Effector CD8-positive, alpha-beta T cell (primary cell): ENCODE measurements around the gene PAX8.
A peak's percentile ranks its signal among the peaks of the same experiment; 100 is the strongest.

Experiments used
- DNase-seq: peaks from one replicate; lab custom pipeline; 2025; lab: John Stamatoyannopoulos, UW

PAX8 gene

DNA sequence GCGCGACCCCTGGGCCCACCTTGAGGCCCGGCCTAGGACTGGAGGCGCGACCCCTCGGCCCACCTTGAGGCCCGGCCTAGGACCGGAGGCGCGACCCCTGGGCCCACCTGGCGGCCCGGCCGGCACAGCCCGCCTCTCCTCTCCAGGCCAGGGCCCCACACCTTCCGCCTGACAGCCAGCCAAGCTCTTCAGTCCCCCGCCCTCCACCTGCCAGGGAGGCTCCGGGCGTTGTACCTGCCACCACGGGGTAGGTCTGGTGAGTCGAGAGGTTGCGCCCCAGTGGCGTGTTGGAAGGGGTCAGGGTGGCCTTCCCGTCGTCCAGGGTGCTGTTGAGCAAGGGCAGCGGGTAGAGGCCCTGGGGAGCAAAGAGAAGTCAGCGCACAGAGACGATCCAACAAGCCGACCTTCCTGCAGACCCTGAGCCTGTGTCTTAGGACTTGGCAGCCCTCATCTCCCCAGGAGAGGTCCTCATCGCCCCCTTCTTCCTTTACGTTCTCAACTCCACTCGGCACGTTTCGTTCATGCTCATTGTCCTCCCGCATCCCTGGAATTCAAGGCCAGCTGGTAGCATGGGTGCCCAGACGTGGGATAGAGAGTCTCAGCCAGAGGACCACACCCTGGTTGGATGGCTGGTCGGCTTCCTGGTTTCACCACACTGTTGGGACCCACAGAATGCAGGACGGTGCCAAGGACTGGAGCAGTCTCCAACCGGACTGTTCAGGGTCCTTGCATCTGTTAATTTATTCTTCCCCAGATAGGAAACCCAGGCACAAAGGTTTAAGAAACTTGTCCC lies 42.2 kb downstream of the PAX8 start:
- DNase-seq: no peak

GRCh38 chr2:113235347-113236226 lies 43.1 kb downstream of the PAX8 start:
- DNase-seq: peak; percentile 24

DNA sequence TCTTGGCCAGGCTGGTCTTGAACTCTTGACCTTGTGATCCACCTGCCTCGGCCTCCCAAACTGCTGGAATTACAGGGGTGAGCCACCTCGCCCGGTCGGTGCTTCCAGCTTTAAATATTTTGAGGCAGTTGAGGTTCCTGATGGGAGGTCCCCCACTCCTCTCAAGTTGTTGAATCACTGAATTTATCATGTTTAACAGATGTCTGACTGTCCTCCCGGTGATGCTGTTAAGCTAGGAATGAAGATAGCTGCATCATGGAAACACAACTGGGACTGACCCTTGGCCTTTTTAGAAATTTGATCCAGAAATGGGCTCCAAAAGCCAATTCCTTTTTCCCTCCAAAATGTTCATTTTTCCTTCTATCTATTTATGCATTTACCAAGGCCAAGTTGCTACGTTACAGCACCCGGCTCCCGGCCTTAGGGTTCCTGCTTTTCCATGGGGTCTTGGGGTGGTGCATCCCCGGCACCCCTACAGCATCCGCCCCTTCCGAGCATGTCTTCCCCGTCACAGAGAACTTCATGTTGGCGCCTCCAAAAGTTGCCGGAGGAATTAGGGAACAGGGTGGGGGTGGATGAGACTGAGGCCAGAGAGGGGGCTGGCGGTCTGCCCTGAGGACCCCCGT lies 43.9 kb downstream of the PAX8 start:
- DNase-seq: no peak

GRCh38 chr2:113233593-113234550 lies 44.8 kb downstream of the PAX8 start:
- no peak for DNase-seq

- DNase-seq: no peak
Observed at GRCh38 chr2:113232740-113233139, 46.0 kb downstream of the PAX8 start.

GRCh38 chr2:113232123-113232522 lies 46.6 kb downstream of the PAX8 start:
- no peak for DNase-seq

- no peak for DNase-seq
Observed at GRCh38 chr2:113231064-113231463, 47.7 kb downstream of the PAX8 start.

GRCh38 chr2:113230531-113230930 lies 48.2 kb downstream of the PAX8 start:
- DNase-seq: no peak

- DNase-seq: no peak
Observed at GRCh38 chr2:113229795-113230194, 48.9 kb downstream of the PAX8 start.

GRCh38 chr2:113228991-113229716 lies 49.6 kb downstream of the PAX8 start:
- DNase-seq: no peak

DNA sequence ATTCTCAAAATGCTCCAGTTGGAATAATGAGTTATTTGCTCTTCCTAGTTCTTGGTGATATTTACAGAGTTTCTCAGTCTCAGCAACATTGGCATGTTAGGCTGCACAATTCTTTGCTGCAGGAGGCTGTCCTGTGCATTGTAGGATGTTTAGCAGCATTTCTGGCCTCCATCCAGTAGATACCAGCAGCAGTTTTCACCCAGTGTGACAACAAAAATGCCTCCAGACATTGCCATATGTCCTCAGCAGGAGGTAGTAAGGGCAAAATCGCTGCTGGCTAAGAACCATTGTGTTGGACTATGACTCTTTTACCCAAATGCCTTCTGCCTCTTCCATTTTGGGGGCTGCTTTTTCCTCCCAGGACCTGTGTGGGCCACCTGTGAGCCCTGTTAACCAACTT lies 50.4 kb downstream of the PAX8 start:
- DNase-seq: no peak

DNA sequence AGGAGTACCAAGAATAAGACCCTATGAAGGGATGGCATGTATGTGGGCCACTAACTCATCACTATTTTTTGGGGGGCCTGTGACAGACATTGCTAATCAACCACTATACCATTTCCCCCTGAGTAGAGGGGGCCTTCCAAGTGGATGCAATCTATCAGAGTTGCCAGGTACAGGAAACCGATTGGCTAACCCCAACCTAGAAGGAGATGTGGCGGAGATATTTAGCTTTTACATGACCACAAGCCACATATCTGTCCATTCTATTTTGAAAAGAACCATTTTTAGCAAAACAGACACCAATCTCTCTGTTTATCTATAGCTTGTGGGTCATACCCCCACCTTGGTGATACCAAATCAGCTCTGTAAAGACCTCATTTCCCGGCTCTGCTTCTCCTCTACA lies 51.0 kb downstream of the PAX8 start:
- no peak for DNase-seq

- no peak for DNase-seq
Observed at GRCh38 chr2:113227290-113227689, 51.4 kb downstream of the PAX8 start.

GRCh38 chr2:113226462-113226861 lies 52.3 kb downstream of the PAX8 start:
- no peak for DNase-seq

DNA sequence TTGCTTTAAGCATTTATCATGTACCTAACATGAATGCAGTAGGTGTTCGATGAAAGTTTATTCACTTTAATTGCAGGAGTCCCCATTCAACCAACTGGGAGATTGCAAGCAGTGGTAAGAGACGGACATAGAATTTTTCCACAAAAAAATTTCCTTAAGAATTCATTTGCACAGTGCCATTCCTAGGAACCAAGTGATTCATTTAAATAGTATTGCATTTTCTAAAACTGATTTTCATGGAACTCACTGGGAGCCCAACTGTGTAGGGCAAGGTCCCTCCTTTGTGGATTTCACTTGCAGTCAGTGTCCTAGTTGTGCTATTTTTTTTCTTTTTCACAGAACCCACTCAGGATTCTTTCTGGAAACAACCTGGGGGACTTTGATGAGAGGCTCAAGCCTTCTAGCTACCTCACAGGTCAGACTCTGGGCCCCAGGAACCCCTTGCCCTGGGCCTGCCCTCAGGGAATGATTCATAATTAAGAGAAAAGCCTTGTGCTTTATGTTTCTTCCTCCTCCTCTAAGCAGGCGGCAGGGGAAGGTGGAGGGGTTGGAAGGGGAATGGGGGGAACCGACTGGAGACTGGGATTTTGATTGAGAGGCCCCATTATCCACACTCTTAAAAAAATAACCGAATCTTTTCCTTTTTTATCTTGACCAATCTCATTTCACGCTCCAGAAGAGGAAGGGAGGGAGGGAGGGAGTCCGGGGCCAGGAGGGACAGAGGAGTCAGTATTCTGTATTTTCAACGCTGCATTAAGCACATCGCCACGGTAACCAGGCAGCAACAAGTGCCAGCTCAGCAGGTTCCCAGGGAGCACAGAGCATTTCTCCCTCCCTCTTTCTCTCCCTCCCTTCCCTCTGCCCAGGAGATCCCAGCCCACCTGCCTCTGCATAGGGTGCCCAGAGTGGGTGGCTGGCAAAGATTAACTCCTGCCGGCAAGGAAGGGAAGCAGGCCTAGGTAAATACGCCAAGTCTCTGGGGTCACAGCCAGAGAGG lies 53.2 kb downstream of the PAX8 start:
- DNase-seq: no peak

DNA sequence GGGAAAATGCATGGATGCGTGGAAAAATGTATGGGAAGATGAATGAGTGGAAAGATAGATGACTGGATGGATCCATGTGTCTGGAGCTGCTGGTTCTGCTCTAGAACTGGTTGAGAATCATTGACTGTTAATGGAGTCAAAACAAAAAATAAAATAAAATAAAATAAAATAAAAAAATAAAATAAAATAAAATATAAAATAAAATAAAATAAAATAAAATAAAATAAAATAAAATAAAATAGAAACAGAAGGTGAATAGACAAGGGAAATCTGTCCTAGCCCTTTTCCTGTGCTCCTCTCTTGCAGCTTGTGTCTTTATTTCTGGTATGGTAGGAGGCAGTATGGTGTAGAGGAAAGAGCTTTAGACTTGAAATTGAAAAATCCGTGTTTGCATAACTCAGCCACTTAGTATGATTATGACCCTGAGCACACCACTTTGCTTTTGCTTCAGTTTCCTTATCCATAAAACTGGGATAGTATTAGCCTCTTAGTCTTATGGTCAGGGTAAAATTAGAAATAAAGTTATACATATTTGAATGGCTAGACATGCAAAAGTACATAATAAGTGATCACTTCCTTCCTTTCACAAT lies 54.0 kb downstream of the PAX8 start:
- DNase-seq: no peak

- no peak for DNase-seq
Observed at GRCh38 chr2:113223813-113224212, 54.9 kb downstream of the PAX8 start.

DNA sequence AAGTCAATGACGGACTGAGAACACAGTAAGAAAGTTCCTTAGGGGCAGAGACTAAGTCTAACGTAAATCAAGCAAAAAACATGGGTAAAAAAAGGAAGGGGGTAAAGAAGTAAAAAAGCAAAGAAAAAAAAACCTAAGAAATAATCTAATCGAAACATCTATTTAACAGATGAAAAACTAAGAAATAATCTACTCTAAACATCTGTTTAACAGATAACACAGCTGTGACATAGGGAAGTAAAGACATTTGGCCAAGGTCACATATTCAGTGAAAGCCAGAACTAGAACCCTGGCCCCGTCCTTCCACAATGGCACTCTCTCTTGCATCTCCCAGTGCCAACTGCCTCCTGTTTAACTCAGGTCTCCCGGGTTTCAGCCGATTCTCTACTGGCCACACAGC lies 56.9 kb downstream of the PAX8 start:
- DNase-seq: no peak
